K562 (cell line): ENCODE results near the gene MDN1. TPM values are rescaled to one million over a fixed set of nuclear protein-coding genes. Genes with fewer than 3 reads are reported as not detected.

Source experiments
- ARNT ChIP-seq, 2 experiments: fragments of 450-650 bp; IDR thresholded peaks; 2 replicates each; pipeline ENCODE4 v1.6.1; 2016; ENCODE audit warnings: mild to moderate bottlenecking in 1 of 2
- ASH1L ChIP-seq: fragments of 450-650 bp; IDR thresholded peaks from 2 replicates; pipeline ENCODE4 v1.6.1; 2018; ENCODE audit warnings: borderline replicate concordance, mild to moderate bottlenecking, low read depth; ENCODE audit not compliant: partially characterized antibody
- BACH1 ChIP-seq: fragments of 200-800 bp; sonication (Bioruptor generic); IDR thresholded peaks from 2 replicates; pipeline ENCODE4 v1.6.1; 2016; ENCODE audit warnings: missing genetic modification characterization, missing compliant biosample characterization
- BHLHE40 ChIP-seq: IDR thresholded peaks from 2 replicates; pipeline ENCODE4 v1.6.1; 2011; ENCODE audit warnings: low read length, improper control_type of control experiment
- BRCA1 ChIP-seq, 2 experiments: fragments of 450-650 bp in 1 of 2; sonication (generic) in 1 of 2; formaldehyde crosslinking in 1 of 2; IDR thresholded peaks; 2 replicates each; pipeline versions ENCODE4 v1.5.0 to v1.6.1; 2017 to 2020; ENCODE audit warnings: mild to moderate bottlenecking in 1 of 2, missing genetic modification reagents in 1 of 2
- CEBPB ChIP-seq: fragments of 450-650 bp; IDR thresholded peaks from 2 replicates; pipeline ENCODE4 v1.6.1; 2016; ENCODE audit warnings: missing genetic modification characterization, missing compliant biosample characterization
- ETS2 ChIP-seq: IDR thresholded peaks from 2 replicates; pipeline ENCODE4 v1.6.1; 2016; ENCODE audit warnings: borderline replicate concordance, missing genetic modification characterization, mild to moderate bottlenecking, moderate library complexity, missing compliant biosample characterization; ENCODE audit not compliant: poor library complexity, severe bottlenecking
- ETV1 ChIP-seq: fragments of 450-650 bp; conservative IDR thresholded peaks from 2 replicates; pipeline ENCODE4 v1.6.1; 2016; ENCODE audit warnings: missing genetic modification characterization, control low read depth, low read depth, missing compliant biosample characterization
- KDM2B ChIP-seq: fragments of 250-450 bp; sonication (Bioruptor Pico); IDR thresholded peaks from 2 replicates; pipeline ENCODE4 v1.8.0; 2021; ENCODE audit warnings: mild to moderate bottlenecking, moderate library complexity
- MBD2 ChIP-seq: sonication (generic); IDR thresholded peaks from 2 replicates; pipeline ENCODE4 v1.6.1; 2016; ENCODE audit warnings: low read depth, borderline replicate concordance
- MTA2 ChIP-seq: fragments of 450-650 bp; IDR thresholded peaks from 2 replicates; pipeline ENCODE4 v1.6.1; 2016; ENCODE audit warnings: low read depth
- PHB ChIP-seq: fragments of 250-450 bp; sonication (Bioruptor Pico); IDR thresholded peaks from 2 replicates; pipeline ENCODE4 v1.5.0; 2021
- POLR2AphosphoS2 ChIP-seq: IDR thresholded peaks from 2 replicates; pipeline ENCODE4 v1.6.1; 2012; ENCODE audit warnings: low read length, improper control_type of control experiment
- RB1 ChIP-seq: fragments of 450-650 bp; IDR thresholded peaks from 2 replicates; pipeline ENCODE4 v1.6.1; 2017; ENCODE audit warnings: low read depth, mild to moderate bottlenecking
- RBM14 ChIP-seq: fragments of 200-400 bp; formaldehyde crosslinking; IDR thresholded peaks from 2 replicates; pipeline ENCODE4 v1.6.1; 2018; ENCODE audit warnings: low read depth, mild to moderate bottlenecking, low read length, moderate library complexity, borderline replicate concordance; ENCODE audit not compliant: insufficient read depth
- RBM17 ChIP-seq: fragments of 200-400 bp; formaldehyde crosslinking; IDR thresholded peaks from 2 replicates; pipeline ENCODE4 v1.6.1; 2017; ENCODE audit warnings: low read depth, mild to moderate bottlenecking, low read length, borderline replicate concordance
- RBM34 ChIP-seq: fragments of 200-400 bp; formaldehyde crosslinking; IDR thresholded peaks from 2 replicates; pipeline ENCODE4 v1.6.1; 2018; ENCODE audit warnings: low read length, borderline replicate concordance; ENCODE audit not compliant: insufficient read depth
- RCOR1 ChIP-seq, 2 experiments: IDR thresholded peaks; 2 replicates each; pipeline ENCODE4 v1.6.1; 2012; ENCODE audit warnings: low read depth in 2 of 2, low read length in 2 of 2, borderline replicate concordance in 1 of 2, improper control_type of control experiment in 1 of 2
- RFX7 ChIP-seq: fragments of 250-450 bp; sonication (Bioruptor Pico); IDR thresholded peaks from 2 replicates; pipeline ENCODE4 v1.5.1; 2021; ENCODE audit warnings: mild to moderate bottlenecking
- SPI1 ChIP-seq: IDR thresholded peaks from 2 replicates; pipeline ENCODE4 v1.6.1; 2011; ENCODE audit warnings: low read depth, low read length, control low read depth, borderline replicate concordance
- TBP ChIP-seq: optimal IDR thresholded peaks from 2 replicates; pipeline ENCODE3; 2011; ENCODE audit warnings: low read depth, low read length, improper control_type of control experiment
- TFAM ChIP-seq: fragments of 250-450 bp; sonication (Bioruptor Pico); conservative IDR thresholded peaks from 2 replicates; pipeline ENCODE4 v1.5.0; 2021; ENCODE audit warnings: mild to moderate bottlenecking, moderate library complexity
- ZKSCAN3 ChIP-seq: fragments of 250-450 bp; sonication (Bioruptor Pico); IDR thresholded peaks from 2 replicates; pipeline ENCODE4 v1.4.0; 2020
- ZNF140 ChIP-seq: fragments of 250-450 bp; sonication (Bioruptor Pico); IDR thresholded peaks from 2 replicates; pipeline ENCODE4 v1.8.0; 2021; ENCODE audit warnings: moderate library complexity, mild to moderate bottlenecking, inconsistent platforms
- polyA plus RNA-seq, 8 experiments: library from polyadenylated mRNA; depleted of rRNA in 4 of 8; stranded (reverse) in 5 of 8; unstranded in 3 of 8; fragments of >200 nt; fragmentation: Nextera tagmentation in 2 of 8; fragmentation: Illumina TruSeq in 1 of 8; extraction: Ambion mirVana in 2 of 8; extraction: Trizol in 1 of 8; gene quantifications; 2 replicates each; pipeline versions ENCODE4 v1.2.1 to v1.2.3, GENCODE V29; 2011 to 2014; ENCODE audit warnings: inconsistent platforms in 1 of 8, missing spikeins in 1 of 8
- total RNA-seq, 7 experiments: library from RNA; depleted of rRNA in 6 of 7; stranded (reverse); fragments of >200 nt in 6 of 7; fragmentation: Illumina TruSeq in 2 of 7; extraction: Trizol in 2 of 7; gene quantifications; 2 replicates each; pipeline versions ENCODE4 v1.2.1 to v1.2.3, GENCODE V29; 2011 to 2021; ENCODE audit warnings: low replicate concordance in 1 of 7
- TF ChIP-seq, protein P1 (sequence below): fragments of 250-450 bp; sonication (Bioruptor Pico); IDR thresholded peaks from 2 replicates; pipeline ENCODE4 v1.8.0; 2022; ENCODE audit warnings: inconsistent platforms, mild to moderate bottlenecking, moderate library complexity, borderline replicate concordance
- TF ChIP-seq, protein P2 (sequence below): sonication (generic); formaldehyde crosslinking; IDR thresholded peaks from 2 replicates; pipeline ENCODE4 v1.8.0; 2023; ENCODE audit warnings: mild to moderate bottlenecking, missing genetic modification reagents

MDN1 gene
- total and polyA plus RNA-seq, 9 of the 15 experiments (the other 6 are each of a cell fraction or from before 2014, with no cell fraction given) = 25.6 to 93.6 (median 43.0) TPM

DNA sequence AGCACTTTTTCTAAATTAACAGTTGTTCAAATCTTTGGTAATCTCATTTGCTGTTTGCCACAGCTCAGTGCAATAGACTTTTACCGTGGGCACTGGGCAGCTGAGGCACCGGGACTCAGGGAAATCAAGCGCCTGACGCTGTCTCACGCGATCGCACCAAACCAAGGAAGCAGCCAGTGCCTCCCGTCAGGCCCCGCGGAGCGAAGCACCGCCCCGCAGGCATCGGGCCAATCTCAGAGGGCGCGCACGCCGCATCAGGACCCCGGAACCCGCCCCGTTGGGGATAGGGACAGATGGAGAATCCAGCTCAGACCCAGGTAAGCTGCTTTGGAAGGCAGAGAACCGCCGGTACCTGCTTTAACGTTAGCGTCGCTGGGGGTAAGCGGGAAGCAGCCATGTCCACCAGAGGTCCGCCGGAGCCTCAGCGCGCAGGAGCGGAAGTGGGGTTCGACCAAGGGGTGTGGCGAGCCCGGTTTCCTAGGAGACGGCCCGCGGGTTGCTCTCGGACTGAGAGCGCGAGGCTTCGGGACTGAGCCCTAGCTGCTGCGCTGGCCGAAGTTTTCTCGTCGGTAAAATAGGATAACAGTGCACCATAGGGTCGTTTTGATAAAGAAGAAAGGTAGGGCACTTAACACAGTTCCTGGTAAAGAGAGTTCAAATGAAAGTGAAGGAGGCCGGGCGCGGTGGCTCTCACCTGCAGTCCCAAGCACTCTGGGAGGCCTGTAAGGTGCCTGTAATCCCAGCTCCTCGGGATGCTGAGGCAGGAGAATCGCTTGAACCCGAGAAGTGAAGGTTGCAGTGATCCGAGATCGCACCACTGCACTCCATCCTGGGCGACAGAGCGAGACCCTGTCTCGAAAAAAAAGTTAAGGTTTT, 181.0 kb downstream of the MDN1 start, which contains the start of gene LYRM2 (continued):
- TF ChIP-seq TFAM (CRISPR knock-in tag) (no peak), ETS2 (tag) (no peak), RBM14 (no peak), RBM17 (no peak), BRCA1 (IDR thresholded peaks at IDR 0.05) (no peak), BRCA1 (CRISPR knock-in tag; IDR thresholded peaks at IDR 0.05) (no peak), ZNF140 (CRISPR knock-in tag) (no peak), ETV1 (no peak), MBD2 (peak; percentile 69), RFX7 (CRISPR knock-in tag) (no peak), KDM2B (CRISPR knock-in tag) (no peak), POLR2AphosphoS2 (peak; percentile 84; the same call in 1 of the 2 replicates), RCOR1 (IDR thresholded peaks at IDR 0.05; ENCODE audit: borderline replicate concordance in 1 of 2, low read depth in 2 of 2, low read length in 2 of 2) (peak in 1 of 2 experiments; percentile 58; a peak in 2 of 4 replicates), CEBPB (tag) (no peak), BACH1 (no peak), BHLHE40 (peak; percentile 84), SPI1 (peak; percentile 89), ARNT (IDR thresholded peaks at IDR 0.05) (no peak), ZKSCAN3 (CRISPR knock-in tag) (no peak), ASH1L (no peak), RBM34 (no peak), MTA2 (no peak), TBP (peak; percentile 74), PHB (no peak), RB1 (peak; percentile 78)
- TF ChIP-seq, protein P1, sequence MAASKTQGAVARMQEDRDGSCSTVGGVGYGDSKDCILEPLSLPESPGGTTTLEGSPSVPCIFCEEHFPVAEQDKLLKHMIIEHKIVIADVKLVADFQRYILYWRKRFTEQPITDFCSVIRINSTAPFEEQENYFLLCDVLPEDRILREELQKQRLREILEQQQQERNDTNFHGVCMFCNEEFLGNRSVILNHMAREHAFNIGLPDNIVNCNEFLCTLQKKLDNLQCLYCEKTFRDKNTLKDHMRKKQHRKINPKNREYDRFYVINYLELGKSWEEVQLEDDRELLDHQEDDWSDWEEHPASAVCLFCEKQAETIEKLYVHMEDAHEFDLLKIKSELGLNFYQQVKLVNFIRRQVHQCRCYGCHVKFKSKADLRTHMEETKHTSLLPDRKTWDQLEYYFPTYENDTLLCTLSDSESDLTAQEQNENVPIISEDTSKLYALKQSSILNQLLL = no peak
- TF ChIP-seq, protein P2, sequence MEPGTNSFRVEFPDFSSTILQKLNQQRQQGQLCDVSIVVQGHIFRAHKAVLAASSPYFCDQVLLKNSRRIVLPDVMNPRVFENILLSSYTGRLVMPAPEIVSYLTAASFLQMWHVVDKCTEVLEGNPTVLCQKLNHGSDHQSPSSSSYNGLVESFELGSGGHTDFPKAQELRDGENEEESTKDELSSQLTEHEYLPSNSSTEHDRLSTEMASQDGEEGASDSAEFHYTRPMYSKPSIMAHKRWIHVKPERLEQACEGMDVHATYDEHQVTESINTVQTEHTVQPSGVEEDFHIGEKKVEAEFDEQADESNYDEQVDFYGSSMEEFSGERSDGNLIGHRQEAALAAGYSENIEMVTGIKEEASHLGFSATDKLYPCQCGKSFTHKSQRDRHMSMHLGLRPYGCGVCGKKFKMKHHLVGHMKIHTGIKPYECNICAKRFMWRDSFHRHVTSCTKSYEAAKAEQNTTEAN = no peak
